ENCODE measurements around the gene TMEM97.

Gene TMEM97

GRCh38 chr17:28317099-28317965 is 1.7 kb upstream of the TMEM97 start:
- DNase-seq, result no peak

DNA sequence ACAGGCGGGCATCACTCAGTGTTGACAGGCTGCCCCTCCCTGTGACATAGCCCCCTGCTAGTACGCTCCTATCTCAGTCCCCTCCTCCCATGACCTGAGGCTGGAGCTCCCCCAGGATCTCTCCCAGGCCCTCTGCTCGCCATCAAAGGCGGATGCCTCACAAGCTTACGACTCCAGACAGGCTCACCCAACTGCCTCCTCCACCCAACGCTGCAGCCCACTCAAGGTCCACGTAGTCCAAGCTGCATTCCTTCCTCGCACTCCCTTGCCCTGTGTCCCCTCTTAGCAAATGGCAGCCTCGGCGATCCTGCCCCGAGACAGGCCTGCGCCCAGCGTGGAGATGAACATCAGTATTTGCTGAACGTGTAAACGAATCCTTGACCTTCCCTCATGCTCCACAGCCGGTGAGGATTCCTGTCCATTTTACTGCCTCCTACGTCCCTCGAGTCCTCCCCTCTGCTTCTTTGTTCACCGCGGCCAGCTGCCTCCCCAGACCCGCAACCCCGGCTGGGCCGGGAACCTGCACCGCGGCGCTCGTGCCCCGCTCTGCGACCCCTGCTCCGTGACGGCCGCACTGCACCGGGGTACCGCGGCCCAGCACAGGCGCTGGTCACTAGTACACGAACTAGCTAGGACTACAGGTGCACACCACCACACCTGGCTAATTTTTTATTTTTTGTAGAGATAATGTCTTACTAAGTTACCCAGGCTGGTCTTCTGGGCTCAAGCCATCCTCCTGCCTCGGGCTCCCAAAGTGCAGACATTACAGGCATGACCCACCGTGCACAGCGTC is 838 bp upstream of the TMEM97 start:
- no peak for DNase-seq

DNA sequence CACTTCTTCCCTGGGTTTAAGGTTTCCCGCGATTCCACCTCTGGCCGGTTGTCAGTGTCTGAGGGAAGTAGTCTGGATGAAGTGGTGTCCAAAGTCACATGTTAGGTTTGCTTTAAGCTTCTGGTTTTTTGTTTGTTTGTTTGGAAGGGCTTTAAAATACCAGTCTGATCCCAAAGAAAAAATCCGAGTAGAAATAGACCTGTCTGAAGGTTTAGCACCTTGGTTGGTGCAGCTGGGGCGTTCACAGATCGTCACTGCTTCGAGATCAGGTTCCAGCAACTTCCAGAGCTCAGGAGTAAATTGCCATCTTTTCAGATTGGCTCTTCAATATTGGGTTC is 567 bp downstream of the TMEM97 start:
- no peak for DNase-seq

- no peak for DNase-seq
These were observed 1.4 kb downstream of the TMEM97 start for GRCh38 chr17:28320215-28321061.

DNA sequence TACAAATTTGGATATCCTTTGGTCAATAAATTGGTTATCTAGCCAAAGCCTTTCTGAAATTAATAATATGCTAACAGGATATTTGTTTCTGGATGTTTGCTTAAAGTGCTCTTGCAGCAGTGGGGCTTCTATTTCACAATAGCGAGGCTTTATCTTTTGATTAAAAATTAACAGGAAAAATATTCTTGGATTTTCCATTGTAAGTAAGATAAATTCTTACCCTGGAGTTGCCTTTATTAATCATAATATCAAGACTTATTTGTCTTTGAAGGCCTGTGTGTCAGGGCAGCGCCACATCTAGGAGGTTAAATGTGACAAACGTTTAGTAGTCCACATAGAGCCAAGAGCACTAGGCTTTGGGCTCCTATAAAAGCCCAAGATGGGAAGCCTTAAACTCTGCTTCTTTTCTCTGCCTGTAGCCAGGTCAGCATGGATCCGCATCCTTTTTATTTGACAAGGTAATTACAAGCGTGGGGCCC is 5.3 kb downstream of the TMEM97 start:
- no peak for DNase-seq

DNA sequence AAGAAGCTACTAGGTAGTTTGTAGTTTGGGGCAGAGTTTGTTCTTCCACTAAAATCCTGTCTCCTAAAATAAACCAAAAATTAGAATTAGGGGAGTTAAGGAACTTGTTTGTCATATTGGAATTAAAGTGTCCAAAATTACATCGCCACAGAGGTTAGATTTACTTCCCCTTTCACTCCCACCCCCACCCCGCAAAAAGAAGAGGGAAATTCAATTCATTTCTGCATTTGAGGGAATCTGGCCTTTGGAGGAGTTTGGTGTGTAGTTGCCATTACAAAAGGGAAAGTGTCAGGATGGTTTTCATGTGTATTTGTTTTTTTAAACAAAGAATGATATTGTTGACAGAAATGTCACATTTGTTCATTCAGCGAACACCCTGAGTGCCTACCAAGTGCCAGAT is 5.8 kb downstream of the TMEM97 start:
- DNase-seq, result no peak

DNA sequence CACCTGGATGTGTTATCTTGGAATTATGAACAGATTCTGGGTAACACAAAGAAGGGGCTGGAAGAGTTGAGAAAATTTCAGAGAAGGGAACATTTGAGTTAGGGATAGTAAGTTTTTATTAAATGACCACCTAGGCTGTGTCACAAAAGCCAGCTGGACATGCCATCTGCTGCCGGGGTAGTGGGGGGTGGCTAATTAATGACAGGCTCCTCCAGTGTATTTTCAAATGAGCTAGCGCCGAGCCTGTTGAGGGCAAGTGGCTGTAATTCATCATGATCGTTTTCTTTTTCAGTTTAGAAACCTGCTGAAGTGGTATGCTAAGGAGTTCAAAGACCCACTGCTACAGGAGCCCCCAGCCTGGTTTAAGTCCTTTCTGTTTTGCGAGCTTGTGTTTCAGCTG is 6.2 kb downstream of the TMEM97 start:
- DNase-seq, result no peak

GRCh38 chr17:28326114-28326513 is 7.1 kb downstream of the TMEM97 start:
- DNase-seq, result no peak

DNA sequence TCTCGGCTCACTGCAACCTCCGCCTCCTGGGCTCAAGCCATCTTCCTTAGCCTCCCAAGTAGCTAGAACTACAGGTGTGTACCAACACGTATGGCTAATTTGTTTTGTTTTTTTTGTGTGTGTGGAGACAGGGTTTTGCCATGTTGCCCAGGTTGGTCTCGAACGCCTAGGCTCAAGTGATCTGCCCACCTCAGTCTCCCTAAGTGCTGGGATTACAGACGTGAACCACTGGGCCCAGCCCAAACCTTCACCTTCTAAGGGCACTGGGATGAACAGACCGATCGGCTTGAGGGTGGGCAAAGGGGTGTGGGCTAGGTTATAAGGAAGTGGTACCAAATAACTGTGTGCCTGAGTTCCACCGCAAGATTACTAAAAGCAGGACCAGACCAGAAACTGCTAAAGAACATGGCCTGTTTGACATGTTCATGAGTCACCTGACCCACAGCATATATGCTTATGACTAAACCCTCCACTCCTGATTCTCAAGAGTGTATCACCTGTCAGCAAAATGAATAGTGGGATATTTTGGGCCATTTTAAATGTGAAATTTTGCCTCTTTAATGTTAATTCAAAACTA is 8.1 kb downstream of the TMEM97 start:
- DNase-seq, result no peak

DNA sequence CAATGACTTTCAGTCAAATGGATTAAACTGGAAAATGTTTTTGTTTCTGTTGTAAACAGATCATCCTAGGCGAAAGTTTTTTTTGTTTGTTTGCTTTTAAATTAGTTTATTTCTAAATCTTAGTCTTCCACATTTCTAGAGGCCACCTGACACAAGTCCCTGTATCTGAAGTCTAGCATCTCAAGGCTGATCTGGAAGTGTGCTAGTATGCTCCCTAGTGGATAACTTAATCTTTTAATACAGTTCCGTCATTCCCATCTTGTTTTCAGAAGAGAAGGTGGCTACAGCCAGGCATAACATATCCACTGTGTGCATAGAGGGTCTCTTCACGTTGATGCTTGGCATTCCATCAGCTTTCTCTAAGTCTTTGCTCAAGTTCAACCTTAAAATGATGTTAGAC is 8.7 kb downstream of the TMEM97 start:
- no peak for DNase-seq

DNA sequence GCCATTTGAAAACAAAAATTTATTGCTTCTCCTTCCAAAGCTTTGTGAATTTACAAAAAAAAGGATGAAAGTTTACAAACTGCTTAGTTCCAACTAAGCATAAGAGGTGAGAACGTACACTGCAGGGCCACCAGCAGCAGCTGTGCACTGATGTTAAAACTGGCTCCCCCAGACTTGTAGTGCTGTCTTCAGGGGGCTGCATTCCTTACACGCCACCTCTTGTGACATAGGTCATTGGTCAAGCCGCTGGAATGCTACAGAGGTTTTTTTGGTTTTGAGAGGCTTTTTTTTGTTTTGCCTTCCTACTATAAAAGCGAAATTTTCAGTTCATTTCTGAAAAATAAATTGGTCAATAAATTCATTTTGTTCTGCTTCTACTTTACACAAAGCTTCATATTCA is 9.3 kb downstream of the TMEM97 start:
- no peak for DNase-seq

DNA sequence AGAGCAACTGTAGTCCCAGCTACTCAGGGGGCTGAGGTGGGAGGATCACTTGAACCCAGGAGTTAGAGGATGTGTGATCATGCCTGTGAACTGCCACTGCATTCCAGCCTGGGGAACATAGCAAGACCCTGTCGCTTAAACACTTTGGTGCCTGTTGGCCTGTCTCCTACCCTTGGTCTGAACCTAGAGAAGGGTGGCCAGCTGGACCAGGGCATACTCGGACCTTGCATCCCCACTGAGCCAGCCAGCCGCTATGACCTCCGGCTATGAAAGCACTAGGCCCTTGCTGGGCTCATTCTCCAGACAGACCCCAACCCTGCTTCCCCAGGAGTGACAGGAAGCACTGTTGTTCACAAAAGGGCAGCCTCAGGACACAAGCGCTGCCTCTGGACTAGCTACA is 11.7 kb downstream of the TMEM97 start:
- DNase-seq, result no peak

- no peak for DNase-seq
These were observed 13.0 kb downstream of the TMEM97 start for GRCh38 chr17:28331891-28332420.

DNA sequence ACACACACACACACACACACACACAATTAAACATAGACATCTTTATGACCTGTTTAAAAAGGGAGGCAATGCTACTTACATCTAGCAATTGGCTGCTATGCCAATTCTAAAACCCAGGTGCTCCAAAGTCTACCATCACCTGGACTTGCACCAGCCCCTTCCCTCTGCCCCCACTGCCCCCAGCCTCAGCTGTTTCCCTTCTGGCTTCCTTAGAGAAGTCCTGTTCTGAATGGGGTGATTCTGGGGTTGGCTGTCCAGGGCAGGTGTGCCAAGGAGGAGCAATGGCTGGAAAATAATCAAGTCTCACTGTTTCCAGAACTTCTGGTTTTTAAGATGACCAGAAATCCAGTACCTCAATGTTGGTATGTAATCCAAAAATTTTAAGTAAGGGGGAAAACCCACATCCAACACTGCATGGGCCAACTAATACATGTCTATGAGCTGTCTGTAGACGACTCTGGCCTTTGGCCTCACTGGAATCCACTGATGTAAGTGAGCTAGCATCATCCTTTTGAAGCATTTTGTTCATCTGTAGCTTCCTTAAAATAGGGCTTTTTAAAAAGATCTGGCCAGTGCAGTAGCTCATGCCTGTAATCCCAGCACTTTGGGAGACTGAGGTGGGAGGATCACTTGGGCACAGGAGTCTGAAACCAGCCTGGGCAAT is 14.2 kb downstream of the TMEM97 start:
- no peak for DNase-seq

DNA sequence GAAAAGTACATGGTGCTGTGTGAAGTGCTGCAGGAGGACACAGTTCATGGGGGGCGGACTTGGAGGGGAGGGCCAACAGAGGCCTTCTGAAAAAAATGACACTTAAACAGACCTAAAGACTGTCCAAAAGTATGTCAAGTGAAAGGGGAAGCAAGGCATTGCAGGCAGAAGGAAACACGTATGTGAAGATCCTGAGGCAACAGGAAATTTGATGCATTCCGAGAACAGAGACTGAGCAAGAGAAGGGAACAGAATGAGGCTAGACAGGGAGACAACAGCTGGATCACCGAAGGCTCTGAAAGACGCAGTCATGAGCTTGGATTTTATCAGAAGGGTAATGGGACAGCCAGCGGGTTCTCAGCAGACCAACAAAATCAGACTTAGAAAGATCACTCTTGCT is 15.2 kb downstream of the TMEM97 start:
- no peak for DNase-seq

DNA sequence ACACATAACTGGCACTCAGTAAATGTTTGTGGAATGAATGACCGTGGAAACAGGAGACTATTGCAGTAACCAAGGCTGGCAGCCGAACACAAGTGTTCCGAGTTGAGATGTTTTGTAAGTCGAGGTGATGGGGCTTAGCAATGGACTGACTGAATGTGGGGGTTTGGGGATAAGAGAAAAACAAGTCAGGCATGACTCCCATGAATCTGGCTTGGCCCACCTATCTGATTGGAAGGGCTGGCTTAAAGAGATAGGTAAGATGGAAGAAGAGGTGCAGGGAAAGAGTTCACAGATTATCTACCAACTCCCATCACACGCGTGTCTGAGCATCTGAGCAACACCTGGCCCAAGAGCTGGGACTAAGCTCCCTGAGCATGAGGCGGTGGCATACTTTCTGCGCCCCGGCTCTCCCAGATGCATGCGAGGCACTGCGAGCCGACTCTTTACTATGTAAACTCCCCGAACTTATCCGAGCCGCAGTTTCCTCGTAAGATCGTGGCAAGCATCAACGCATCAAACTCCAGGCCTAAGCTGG is 15.7 kb downstream of the TMEM97 start:
- DNase-seq, result no peak

GRCh38 chr17:28335201-28335958 is 16.4 kb downstream of the TMEM97 start, which contains the start of the genes IFT20 and TNFAIP1:
TSS of gene IFT20 (minus strand) at chr17:28335472. CDS start at chr17:28331985, 3,487 bp downstream.
TSS of gene TNFAIP1 (plus strand) at chr17:28335761. CDS start at chr17:28339522, 3,761 bp downstream.
- peak; percentile 99 for DNase-seq

- DNase-seq, result no peak
These were observed 17.2 kb downstream of the TMEM97 start for GRCh38 chr17:28335959-28336871.

- no peak for DNase-seq
These were observed 19.2 kb downstream of the TMEM97 start for GRCh38 chr17:28338056-28338768.

Data from NCI-H1930 (cell line).